GM10266 (cell line): ENCODE measurements around the gene GRHL1.

Experiments
- DNase-seq: peaks from one replicate; pipeline ENCODE4 v3.0.0; 2012; ENCODE audit errors: extremely low spot score
- CTCF ChIP-seq: IDR thresholded peaks from 2 replicates; pipeline ENCODE4 v1.5.1; 2012; ENCODE audit warnings: mild to moderate bottlenecking, low read depth; ENCODE audit not compliant: control insufficient read depth, insufficient read depth; ENCODE audit errors: missing control alignments

GRHL1 gene

DNA sequence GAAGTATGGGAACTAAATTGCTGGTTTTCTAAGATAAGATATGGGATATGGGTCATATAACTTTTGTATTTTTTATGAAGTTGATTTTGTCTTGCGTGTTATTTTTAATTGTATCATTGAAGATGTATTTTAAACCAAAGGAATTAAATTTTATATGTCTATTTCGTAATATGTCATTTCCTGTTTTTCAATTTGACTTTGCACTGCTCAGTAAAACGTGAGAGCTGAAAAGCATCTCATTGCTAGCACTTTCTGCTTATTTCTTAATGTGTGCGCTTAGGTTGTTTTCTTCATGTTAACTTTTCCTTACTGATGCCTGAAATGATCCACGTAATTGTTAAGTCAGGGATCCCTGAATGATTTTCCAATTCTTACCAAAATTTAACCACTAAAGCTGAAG lies 50.6 kb downstream of the GRHL1 start:
- no peak for TF ChIP-seq CTCF
- DNase-seq, result no peak

DNA sequence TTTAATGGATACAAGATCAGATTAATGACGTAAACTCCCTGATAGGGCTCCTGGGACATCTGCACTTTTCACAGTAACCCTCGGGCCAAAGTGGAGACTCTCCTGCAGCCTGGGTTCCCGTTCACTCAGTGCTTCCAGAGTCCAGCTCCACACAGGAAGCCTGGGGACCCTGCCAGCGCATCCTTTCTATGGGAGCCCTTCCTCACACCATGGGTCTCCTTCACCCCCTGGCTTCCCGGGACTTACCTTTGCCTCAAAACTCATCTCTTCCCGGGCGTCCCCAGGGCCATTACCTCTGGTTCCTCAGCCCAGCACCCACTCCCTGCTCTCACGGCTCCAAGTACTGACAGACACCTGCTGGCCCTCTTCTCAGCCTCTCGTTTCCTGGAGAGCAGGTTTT lies 51.2 kb downstream of the GRHL1 start:
- no peak for DNase-seq
- TF ChIP-seq CTCF, result no peak

GRCh38 chr2:10003206-10004125 lies 52.0 kb downstream of the GRHL1 start:
- no peak for DNase-seq
- no peak for TF ChIP-seq CTCF

DNA sequence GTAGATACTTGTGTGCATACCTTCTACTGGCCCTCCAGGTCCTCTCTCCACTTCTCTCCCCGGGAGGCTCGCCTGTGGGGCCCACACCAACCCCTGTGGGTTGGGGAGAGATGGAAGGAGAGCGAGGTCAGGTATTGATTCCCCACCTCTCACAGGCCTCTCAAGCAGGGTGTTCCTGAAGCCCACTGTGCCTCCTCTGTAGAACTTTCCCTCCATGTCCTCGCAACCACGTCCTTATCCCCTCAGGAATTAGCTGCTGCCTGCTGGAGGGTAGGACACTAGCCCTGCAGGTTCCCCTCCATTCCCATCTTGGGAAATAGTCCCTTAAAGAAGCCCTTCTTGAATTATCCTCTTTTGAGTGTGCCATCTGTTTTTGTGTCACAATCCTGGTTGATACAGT lies 52.9 kb downstream of the GRHL1 start:
- TF ChIP-seq CTCF, result no peak
- no peak for DNase-seq

DNA sequence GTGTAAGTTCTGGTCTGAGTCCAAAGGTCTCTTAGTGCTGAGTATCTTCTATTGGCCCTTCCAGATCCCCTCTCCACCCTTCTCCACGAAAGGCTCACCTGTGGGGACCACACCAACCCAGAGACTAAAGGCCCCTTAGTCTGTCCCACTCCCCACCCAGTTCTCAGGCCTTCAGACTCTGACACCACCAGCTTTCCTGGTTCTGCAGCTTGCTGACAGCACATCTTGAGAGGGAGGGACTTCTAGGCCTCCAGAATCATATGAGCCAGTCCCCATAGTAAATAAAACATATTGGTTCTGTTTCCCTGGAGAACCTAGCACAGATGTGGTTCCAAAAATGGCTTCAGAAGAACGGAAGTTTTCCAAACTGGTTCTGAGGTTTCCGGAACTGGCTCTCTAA lies 53.3 kb downstream of the GRHL1 start:
- DNase-seq, result no peak
- no peak for TF ChIP-seq CTCF

DNA sequence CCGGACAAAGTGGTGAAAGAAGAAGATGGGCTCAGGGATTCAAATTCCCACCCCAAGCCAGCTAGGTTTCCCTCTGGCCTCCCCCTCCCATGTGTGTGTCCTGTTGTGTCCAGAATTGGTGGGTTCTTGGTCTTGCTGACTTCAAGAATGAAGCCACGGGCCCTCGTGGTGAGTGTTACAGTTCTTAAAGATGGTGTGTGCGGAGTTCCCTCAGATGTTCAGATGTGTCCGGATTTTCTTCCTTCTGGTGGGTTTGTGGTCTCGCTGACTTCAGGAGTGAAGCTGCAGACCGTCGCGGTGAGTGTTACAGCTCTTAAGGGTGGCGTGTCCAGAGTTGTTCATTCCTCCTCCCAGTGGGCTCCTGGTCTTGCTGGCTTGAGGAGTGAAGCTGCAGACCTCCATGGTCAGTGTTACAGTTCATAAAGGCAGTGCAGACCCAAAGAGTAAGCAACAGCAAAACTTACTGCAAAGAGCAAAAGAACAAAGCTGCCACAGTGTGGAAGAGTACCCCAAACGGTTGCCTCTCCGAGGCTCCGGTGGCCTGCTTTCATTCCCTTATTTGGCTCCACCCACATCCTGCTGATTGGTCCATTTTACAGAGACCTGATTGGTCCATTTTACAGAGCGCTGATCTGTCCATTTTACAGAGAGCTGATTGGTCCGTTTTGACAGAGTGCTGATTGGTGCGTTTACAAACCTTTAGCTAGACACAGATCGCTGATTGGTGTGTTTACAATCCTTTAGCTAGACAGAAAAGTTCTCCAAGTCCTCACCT lies 54.2 kb downstream of the GRHL1 start:
- TF ChIP-seq CTCF, result no peak
- DNase-seq, result no peak
